HG03097 (cell line): ENCODE data around the gene ABLIM3.
"Not testable (repeated sequence)": the region's sequence is repeated elsewhere in the genome, so short reads cannot be mapped to it uniquely, and the experiment has no call there.

Experiments used
- ATAC-seq: cut with Tn5 transposase; IDR thresholded peaks from one replicate; pipeline ENCODE4 v1.9.1; 2021; ENCODE audit not compliant: unreplicated experiment, low FRiP score

Gene ABLIM3

DNA sequence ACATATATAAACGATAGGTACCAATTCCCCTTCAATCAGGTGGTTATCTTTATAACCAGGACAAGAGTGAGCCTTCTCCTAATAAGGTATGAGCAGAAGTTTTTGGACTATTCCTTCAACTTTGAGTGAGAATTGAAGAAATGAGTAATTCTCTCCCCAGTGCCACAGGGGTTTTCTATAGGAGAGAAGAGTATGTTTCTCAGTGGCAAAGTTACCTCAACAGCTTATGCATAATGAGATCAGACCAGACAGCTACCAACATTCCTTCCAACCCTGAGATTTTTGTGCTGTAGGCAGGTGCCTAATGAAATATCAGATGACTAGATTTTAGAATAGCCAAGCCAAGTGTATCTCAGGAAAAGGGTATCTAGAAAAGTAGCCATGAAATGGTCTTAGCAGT is 40.9 kb downstream of the ABLIM3 start:
- no peak for ATAC-seq

DNA sequence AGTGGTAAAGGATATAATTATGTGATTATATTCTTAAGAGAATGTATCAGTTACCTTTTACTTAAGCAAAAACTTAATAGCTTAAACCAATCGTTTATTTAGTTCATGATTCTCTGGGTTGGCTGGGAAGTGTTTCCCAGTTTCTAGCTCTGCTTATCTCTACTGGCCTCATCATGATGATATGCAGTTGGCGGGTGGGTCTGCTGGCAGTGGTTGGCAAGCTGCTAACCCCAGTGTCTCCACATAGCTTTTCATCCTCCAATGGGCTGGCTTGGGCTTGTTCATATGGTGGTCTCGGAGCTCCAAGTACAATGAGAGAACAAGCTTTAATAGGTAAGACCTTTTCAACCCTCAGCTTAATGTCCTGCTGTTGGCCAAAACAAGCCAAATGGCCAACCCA is 43.8 kb downstream of the ABLIM3 start:
- ATAC-seq = no peak

DNA sequence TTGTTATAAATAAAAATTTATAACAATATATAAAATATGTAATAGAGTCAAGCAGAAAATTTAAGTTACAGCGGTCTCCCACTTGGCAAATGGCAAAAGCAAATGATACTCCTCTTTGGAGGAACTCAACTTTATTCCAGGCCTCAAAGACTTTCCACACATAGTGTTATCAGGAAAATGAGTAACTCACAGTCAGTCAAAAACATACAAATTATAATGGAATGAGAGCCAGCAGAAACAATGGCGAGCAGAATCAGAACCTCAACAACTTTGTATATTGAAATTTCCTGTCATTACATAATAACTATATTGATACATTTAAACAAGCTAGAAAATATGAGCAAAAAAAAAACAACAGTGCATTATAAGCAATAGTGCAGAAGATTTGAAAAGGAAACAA is 45.2 kb downstream of the ABLIM3 start:
- ATAC-seq = no peak

DNA sequence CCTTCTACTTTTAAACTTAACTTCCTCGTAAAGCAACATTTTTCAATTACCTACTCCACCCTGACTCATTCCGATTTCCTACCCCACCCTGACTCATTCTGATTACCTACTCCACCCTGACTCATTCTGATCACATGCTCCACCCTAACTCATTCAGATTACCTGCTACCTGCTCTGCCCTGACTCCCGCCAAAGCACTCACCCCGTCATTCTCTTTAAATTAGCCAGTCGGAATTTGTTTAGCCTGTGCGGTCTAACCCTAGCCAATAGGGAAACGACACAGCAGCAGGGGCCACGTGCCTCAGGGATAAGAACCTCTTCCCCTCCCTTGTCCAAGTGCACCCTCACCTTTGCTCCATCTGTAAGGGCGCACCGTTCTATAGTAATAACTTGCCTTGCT is 46.3 kb downstream of the ABLIM3 start:
- not testable (repeated sequence) for ATAC-seq

DNA sequence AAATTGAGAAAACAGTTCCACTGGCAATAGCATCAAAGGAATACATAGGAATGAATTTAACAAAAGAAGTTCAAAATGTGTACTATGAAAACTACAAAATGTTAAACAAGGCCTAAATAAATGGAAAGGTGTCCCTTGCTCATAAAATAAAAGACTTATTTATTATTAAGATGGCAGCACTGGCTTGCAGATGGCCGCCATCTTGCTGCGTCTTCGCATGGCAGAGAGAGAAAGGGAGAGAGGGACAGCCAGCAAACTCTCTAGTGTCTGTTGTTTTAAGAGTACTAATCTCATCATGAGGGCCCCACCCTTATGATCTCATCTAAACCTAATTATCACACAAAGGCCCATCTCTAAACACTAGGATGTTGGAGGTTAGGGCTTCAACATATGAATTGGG is 47.1 kb downstream of the ABLIM3 start:
- ATAC-seq = no peak

DNA sequence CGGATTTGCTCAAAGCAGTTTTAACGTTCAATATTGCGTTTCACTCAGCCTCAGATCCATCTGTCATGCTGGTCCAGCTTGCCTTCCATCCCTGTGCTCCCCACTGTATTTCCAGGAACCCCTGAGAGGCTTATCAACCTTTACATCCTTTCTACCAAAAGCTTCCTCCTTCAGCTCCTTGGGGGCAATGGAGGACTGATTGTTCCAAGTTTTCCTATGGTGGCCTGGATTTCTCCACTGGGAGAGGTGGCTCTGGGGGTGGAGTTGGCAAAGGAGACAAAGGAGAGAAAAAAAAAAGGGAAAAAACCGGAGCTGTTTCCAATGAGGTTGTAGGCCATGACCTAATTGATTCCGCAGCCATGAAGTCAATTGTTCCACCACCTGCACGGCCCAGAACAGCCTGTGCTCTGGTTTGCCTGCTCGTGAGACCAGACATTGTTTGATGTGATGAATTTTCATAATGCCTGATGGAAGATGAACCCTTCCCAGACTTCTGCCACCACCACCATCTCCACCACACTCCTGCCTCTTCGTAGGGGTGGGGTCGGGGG is 54.1 kb downstream of the ABLIM3 start:
- ATAC-seq = no peak

DNA sequence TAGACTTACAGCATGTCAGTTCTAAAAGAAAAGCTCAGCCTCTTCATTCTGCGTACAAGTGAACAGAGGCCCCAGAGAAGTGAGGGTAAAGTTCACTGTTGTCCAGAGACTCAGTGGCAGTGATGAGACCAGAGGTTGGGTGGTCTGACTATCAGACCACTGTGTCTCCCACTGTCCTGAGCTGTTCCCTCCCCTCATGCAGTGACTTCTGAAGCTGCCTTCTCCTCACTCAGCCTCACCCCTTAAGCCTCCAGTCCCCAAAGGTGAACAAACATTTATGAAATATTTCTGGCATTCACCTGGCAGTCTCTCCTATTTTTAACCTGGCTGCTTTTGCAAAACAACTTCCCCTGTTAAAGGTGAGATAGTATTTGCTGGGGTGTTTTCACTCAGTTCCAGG is 54.7 kb downstream of the ABLIM3 start:
- no peak for ATAC-seq

DNA sequence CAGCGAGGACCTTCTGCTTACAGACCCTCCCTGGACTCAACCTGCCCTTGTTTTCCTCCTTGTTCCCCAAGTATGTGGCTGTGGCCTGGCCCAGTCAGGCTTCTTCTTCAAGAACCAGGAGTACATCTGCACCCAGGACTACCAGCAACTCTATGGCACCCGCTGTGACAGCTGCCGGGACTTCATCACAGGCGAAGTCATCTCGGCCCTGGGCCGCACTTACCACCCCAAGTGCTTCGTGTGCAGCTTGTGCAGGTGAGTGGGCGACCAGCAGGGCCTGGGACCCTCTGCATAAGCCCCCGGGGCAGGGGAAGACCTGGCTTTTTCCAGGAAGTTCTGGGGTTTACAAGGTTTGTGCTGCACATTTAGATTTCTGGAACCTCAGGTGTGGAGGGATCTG is 56.9 kb downstream of the ABLIM3 start:
- ATAC-seq = no peak

DNA sequence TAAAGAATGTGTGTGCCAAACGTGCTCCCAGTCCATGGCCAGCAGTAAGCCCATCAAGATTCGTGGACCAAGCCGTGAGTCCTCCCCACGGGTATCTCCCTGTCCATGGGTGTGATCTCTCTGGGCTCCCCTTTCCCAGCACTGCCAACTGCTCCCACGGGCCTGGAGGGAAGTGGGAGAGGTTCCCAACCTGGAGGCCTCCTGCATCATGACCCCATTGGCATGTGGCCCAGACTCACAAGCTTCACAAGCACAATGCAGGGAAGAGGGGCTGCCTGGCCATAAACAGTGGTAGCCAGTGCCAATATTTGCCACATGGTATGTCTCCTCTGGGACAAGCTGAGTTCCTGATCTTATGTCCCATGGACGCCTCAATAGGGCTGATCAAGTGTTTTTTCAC is 59.1 kb downstream of the ABLIM3 start:
- no peak for ATAC-seq

DNA sequence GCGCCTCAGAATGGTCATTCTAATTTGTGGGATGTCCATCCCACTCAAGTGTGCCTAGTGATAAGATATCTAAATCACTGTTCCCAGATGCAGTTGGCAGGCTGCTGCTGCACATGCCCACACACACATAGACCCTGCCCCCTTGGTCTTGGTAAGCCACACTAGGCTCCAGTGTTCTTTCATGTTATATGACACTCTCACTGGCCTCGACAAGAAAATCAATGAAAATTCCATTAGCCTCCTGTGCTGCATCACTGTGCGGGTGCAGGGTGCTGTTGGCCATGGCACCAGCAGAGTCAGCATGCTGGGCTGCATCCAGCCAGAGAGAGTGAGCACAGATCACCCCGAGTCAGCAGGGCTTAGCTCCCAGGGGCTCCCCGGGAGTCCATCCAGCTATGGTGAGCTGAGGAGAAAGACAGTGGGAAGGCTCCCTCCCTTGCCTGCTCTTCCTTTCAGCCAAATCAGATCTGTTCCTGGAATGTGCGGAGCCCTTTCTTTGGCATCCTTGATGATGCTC is 59.9 kb downstream of the ABLIM3 start:
- ATAC-seq = no peak

DNA sequence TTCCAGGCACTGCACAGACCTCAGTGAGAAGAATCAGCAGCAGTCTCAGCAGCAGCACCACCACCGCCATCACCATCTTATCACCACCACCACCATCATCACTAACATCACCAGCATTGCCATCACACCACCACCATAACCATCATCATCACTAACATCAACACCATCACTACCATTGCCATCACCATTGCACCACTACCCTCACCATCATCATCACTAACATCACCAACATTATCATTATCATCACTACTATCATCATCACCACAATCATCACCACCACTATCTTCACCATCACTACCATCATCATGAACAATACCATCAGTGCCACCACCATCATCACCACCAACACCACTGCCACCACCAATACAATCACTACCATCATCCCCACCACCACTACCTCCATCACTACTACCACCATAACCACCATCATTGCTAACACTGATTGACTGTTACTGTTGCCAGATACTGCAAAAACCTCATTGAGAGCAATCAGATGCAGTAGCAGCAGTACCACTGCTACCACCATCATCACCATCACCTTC is 61.7 kb downstream of the ABLIM3 start:
- ATAC-seq = no peak

DNA sequence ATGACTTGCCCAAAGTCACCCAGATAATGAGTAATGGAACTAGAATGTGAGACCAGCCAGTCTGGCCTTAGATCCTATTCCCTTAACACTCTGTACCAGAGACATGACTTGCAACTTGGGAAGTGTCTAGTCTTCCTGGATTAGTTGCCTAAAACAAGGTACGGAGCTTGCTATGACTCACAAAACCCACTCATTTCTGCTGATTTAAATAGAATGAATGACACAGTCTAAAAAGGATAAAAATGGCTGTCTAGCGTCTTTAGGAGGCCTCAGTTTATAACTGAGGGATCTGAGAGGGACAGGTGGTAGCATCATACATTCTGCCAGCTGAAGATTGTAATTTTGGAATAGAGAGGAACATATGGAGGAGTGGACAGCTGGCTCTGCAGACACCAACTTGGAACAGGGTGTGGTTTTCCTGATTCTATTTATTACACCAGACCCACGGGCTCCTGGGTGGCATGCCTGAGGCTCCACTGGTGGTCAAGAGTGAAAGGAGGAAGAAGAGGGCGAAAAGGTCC is 62.7 kb downstream of the ABLIM3 start:
- ATAC-seq = no peak

DNA sequence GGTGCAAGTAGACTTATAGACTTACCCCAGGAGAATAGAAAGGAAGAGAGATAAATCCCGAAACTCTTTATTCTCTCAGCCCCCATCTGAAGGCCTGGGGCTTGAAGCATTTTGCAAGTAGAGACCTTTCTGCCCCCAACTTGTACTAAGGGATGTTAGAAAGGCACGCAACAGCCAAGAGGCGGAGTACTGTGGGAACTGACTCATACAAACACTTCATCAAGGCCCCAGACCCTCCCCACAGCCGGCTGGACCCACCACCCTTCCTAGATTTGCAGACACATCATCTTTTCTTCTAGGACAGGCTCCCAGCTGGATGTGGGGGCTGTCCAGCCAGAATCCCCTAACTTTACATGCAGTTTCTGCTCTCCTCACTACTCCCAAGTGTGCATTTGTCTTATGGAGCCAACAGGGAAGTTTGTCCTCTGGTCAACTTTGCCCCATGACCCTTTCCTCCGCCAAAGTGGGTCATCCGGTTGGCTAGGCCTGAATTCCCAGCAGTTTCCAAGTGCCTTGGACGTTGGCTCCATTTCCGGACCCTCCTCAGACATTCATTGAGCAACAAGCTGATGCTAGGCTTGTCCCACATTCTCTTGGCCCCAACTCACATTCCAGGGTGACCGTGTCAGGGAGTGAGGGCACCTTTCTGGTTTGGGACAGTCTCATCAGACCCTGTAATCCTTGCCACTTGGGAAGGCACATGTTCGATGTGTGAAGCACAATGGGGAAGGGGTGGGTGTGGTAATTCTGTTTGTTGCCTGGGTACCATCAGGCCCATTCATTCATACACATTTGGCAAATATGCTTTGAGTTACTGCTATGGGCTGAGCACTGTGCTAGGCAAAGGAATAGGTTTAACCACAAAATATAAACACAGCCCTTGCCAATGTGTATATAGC is 64.6 kb downstream of the ABLIM3 start:
- no peak for ATAC-seq

DNA sequence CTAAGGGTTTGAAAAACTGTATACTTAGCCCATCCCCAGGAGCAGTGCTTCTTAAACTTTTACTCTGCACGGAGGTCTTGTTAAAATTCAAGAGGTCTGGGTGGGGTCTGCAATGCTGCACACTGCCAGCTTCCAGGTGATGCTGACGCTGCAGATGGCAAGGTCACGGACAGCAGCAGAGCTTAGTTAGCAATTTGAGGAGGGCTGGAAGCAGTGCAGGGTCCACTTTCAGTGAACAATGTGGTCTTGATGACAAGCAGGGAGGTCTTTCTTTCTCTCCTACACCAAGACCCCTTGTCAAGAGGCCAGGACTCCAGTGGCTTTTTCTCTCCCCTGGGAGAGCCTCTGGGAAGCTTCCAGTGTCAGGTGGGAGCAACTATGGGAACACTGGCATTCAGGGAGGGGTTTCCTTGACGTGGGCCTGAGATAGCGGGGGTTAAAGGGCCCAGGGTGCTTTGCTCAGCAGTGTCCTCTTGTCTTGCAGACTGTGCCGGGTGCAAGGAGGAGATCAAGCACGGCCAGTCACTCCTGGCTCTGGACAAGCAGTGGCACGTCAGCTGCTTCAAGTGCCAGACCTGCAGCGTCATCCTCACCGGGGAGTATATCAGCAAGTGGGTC is 65.3 kb downstream of the ABLIM3 start:
- ATAC-seq = no peak

DNA sequence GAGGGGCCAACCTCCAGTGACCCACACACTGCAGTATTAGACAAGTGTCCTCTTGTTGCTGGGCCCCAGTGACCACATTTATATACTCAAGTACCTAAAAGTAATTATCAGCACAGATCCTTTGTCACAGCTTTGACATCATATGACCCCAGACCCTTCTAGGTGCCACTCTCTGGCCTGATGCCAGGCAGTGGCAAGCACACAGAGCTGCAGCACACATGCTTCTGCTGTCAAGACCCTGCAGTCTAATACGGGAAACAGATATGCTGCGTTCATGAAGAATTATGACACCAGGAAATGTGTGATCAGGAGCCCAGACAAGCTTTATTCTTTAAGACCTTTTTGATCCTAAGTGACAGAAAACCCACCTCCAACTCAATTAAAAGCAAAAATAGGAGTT is 66.5 kb downstream of the ABLIM3 start:
- no peak for ATAC-seq

DNA sequence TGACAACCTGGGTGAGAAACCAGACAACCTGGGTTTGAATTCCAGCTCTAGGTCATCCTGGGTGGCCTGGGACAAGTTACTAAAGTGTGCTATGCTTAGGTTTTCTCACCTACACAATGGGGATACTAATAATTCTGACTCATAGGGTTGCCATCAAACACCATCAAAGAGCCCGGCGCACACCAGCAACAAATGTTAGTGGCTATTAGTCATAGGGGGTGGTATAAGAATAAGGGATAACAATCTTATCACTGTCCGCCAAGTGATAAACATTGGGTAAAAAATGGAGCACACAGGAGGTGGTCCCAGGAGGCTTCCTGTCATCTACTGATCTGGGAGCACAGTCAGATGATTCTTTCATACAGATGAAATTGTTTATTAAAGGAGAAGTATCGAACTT is 68.9 kb downstream of the ABLIM3 start:
- ATAC-seq = no peak

DNA sequence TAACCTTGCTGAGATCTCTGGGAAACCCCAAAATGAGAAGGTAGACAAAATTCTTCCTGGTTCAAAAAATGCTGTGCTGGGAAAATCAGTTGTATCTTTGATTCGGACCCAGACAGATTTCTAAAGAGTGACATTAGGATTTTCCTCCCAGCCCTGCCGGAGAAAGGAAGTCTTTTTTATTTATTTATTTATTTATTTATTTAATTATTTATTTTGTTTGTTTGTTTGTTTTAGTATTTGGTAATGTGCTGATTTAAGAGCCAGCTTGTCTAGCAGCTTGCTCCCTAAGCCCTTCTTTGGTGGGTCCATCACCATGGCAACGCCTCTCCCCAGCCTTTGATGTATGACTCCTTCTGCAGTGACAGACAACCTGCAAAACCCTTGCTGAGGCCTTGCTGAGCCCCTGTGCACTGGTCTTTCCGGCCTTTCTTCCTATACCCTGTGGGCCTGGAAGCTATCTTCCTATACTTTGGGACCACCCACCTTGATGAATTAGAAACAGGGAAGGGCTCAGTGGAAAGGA is 69.7 kb downstream of the ABLIM3 start:
- no peak for ATAC-seq

DNA sequence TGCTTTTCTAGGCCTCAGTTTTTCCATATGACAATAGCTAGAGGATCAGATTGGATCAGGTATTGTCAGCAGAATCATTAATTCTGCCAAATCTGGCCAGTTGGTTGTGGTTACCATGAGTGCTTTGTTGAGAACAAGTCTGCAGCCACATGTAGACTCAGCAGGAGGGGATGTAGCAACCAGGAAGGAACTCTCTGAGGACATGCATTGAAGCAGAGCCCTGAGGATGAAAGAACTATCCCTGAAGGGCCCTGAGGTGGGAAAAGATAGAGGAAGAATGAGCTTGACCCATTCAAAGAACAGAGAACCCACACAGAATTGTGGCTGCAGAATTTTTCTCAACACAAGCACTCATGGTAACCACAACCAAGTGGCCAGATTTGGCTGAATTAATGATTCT is 70.3 kb downstream of the ABLIM3 start:
- no peak for ATAC-seq

DNA sequence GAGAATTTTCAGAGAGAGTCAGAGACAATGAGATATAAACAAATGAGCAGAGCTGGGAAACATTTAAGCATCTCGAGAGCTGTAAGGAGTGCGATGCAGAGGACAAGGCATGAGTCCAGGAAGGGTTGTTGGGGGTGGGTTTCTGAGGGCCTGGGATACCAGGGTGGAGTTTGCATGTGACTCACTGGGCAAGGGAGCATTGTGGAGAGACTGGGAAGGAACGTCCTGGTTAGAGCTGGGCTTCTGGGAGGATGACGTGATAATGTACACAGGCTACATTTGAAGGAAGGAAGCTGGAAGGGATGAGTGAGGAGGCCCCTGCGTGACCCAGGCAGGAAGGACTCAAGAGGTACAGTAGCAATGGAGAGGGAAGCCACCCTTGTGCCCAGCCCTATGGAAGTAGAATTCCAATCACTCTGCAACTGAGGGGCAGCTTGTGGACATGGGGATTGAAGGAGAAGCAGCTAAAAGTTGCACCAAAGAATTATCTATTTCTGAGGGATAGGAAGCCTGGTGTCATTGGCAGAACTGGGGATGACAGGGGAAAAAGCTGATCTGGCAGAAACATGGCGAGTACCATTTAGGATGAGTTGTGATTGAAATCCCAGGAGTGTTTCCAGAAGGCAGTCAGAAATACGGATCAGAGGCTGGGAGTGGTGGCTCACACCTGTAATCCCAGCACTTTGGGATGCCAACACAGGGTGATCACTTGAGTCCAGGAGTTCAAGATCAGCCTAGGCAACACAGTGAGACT is 71.1 kb downstream of the ABLIM3 start:
- no peak for ATAC-seq

DNA sequence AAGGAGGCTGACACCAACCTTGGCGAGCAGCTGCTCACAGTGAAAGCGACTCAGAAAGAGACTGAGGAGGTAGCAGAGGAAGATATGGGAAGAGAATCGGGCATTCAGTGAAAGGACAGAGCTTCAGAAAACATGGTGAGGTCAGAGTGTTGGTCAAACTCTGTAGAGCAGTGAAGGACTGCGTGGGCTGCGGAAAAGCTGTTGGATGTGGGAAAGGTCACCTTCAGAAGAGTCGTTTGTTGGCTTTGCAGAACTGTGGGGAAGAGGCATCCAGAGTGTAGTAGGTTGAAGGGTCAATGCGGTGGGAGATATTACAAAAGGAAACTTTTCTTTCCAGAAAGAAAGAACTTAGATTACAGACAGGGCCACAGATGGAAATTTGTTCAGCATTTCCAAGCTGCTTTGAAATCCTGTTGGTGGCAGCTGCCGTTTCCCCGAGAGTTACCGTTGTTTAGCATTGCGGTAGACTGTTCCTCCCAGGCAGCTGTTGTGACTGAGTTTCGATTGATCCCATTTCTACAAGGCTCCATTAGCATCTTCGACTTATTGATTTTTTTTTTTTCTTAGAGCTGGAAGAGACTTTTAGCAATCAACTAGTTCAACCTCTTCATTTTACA is 72.1 kb downstream of the ABLIM3 start:
- no peak for ATAC-seq
